GM18519 (cell line): ENCODE data around the gene CIROP.

ENCODE experiments used
- ATAC-seq: cut with Tn5 transposase; IDR thresholded peaks from one replicate; pipeline ENCODE4 v1.9.1; 2021; ENCODE audit warnings: mild to moderate bottlenecking, moderate library complexity; ENCODE audit not compliant: unreplicated experiment, low FRiP score

Gene CIROP

DNA sequence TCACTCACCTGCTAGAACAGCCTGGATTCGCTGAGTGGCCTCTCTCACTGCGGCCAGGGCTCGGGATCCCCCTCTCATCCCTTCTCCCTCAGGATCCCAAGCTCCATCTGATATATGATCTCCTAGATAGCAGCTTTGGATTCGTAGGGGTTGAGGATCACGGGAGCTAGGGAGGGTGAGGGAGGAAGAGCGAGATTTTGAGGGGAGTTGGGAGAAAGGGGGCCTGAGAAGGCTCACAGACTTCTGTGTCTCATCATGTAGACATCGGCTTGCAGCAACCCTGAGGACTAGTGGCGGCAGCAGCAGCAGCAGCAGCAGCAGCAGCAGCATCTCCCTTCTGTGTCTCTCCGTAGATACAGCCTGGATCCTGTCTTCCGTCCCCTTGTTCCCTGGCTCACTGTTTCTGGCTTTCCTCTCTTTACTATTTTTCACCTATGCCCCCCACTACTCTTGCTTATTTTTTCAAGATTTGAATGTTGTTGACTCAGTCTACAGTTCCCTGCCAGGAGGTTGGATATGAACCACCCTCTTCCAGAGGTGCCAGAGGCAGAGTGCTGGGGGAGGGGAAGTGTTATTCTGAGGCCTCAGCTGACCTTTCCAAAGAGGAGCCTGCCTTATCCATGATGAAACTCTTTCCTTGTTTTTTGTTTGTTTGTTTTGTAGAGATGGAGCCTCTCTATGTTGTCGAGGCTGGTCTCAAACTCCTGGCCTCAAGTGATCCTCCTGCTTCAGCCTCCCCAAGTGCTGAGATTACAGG lies at the start of gene CIROP:
CIROP (minus strand) TSS at position 399 of the 757 bp plus-strand sequence; CDS start at position 330, 69 bp downstream.
- no peak for ATAC-seq

GRCh38 chr14:23153851-23154796 lies 49.3 kb upstream of the CIROP start:
- no peak for ATAC-seq

GRCh38 chr14:23151342-23151741 lies 46.6 kb upstream of the CIROP start:
- no peak for ATAC-seq

GRCh38 chr14:23149745-23150144 lies 45.0 kb upstream of the CIROP start:
- no peak for ATAC-seq

DNA sequence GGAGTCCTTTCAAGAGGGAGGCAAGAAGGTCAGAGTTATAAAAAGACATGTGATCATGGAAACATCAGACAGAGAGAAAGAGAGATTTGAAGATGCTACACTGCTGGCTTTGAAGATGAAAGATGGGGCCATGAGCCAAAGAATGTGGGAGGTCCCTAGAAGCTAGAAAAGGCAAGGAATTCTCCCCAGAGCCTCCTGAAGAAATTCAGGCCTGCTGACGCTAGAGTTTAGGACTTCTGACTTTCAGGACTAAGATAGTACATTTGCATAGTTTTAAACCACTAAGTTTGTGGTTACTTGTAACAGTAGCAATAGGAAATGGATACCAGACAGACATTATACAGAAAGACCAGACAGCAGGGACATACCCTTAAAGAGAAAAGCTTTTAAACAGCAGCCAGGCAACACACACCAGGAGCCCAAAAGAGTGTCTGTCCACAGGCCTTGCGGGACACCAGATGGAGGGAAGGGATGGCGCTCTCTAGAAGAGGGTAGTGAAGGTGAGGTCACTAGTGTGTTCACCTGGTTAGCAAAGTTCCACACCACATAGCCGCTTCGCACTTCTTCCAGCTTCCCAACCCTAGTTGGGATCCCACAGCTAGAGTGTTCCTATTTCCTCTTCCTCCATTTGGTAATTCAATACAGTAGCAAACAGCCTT lies 43.9 kb upstream of the CIROP start:
- ATAC-seq = no peak

DNA sequence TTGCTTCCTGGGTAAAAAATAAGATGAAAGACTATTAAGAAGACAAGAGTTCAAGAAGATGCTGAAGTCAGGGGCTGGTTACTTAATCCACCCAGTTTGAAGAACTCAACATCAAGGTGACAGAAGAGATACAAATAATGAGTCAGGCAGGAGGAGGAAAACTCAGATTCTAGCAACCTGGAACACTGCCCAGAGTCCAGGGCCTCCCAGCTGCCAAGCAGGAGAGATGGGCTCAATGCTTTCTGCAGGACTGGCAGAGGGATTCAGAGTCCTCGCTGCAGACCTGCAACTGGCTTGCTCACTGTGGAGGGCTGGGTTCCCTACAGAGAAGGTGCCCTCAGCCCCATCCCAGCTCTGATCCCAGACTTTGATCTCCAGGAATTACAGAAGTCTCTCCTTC lies 42.9 kb upstream of the CIROP start:
- no peak for ATAC-seq

DNA sequence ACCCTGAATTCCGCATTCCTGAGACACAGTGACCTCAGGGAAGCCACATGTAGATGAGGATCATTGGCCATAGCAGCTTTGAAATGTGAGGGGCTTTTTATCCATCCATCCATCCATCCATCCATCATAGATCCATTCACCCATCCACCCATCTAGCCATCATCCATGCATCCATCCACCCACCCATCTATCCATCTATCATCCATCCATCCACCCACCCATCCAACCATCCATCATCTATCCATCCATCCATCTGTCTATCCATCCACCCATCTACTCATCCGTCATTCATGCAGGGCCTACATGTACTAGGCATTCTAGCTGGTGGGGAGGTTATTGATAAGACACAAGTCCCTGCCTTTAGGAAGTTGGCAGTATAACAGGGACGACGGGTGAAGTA lies 42.2 kb upstream of the CIROP start:
- ATAC-seq = no peak

GRCh38 chr14:23146351-23146910 lies 41.6 kb upstream of the CIROP start:
- no peak for ATAC-seq

DNA sequence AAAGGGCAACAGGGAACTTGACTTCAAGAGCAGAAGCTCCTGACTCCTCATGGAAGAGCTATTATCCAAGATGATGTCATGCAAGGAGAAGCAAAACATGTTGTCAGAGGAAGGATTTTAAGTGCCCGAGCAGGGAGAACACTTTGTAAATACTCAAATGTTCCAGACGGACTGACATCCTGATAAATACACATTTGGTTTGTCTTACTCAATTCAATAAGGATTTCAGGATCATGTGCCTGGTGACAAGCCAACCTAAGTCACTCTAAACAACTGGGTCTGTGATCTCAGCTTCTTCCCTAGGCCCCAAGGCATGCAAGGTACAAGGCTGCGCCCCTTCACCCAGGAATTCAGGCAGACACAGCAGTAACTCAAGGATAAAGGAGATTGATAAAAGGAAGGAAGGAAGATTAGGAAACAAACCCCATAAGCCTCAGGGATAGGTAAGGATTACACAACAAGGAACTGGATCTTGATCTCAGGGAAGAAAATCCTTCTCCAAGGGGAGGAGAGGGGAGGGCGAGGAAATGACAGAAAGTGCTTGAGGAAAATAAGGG lies 41.1 kb upstream of the CIROP start:
- ATAC-seq = no peak

DNA sequence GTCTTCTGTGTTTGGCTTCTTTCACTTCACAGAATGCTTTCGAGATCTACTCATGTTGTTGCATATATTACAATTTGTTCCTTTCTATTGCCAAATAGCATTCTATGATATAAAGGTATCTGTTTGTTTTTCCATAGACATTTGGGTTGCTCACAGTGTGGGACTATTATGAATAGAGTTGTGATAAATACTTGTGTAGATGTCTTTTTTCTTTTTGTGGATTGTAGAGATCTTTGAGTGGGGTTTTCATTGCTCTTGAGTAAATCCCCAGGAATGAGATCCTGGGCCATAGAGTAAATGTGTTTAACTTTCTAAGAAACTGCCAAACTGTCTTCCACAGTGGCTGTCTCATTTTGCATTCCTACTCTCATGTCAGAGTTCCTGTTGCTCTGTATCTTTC lies 39.1 kb upstream of the CIROP start:
- no peak for ATAC-seq

DNA sequence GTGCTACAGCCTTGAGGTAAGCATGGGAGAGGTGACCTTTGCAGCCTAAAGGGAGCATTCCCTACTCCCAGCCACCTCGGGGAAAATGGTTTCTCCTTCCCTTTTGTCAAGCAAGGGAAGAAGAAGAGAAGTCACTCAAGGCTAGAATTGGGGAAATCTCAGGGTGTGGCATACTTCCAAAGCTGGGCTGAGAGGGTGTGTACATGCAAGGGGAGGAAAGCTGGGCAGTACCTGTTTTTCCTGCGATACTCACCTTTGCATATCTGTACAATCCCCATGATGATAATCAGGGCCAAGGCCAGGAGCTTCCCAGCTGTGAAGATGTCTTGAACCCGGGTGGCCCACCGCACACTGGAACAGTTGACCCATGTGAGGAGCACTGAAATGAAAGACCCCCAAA lies 38.0 kb upstream of the CIROP start:
- ATAC-seq = no peak

- no peak for ATAC-seq
These were observed 37.1 kb upstream of the CIROP start for GRCh38 chr14:23141706-23142444.

GRCh38 chr14:23140371-23140770 lies 35.6 kb upstream of the CIROP start:
- ATAC-seq = no peak

- no peak for ATAC-seq
These were observed 35.1 kb upstream of the CIROP start for GRCh38 chr14:23139874-23140273.

- ATAC-seq = no peak
These were observed 33.2 kb upstream of the CIROP start for GRCh38 chr14:23137813-23138535.

GRCh38 chr14:23137192-23137812 lies 32.5 kb upstream of the CIROP start:
- ATAC-seq = no peak

DNA sequence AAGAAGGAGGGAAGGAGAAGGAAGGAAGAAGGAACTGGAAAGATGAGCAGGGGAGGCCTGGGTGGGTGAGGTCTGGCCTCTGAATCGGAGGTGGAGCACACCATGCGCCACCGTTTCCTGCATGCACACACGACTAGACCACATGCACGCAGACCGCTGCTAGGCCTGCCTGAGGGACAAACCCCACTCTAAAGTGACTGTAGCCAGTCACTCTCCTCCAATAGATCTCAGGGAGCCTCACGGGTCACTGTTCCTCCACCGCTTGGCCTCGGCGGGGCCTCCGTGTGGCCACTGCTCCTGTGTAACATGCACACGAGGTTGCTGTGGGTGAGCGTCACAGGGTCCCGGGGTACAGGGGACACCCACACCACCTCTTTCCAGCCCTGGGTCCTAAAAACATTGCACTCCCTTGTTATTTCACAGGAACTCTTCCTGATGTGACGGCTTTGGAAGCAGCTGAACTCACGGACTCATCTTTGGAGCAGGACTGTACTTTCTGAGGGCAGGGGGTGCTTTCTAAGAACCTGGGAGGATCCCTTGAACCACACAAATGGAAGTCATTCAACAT lies 31.9 kb upstream of the CIROP start:
- ATAC-seq = no peak

DNA sequence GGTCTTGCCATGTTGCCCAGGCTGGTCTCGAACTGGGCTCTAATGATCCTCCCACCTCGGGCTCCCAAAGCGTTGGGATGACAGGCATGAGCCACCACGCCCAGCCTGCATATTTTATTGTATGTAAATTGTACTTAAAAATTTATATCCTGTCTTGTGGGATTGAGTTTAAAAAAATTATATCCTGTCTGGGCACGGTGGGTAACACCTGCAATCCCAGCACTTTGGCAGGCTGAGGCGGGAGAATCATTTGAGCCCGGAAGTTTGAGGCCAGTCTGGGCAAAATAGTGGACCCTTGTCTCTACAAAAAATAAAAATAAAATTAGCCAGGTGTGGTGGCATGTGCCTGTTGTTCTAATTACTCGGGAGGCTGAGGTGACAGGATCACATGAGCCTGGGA lies 28.2 kb upstream of the CIROP start:
- no peak for ATAC-seq
